Measurements from ENCODE around the gene NHLH2.

Gene NHLH2

GRCh38 chr1:115840605-115841460, at the start of gene NHLH2:
Gene NHLH2, minus strand, starts transcription at chr1:115841126. Its CDS starts 2,754 bp downstream, at chr1:115838372.
- no peak for DNase-seq (ENCODE audit: low spot score)

- DNase-seq (ENCODE audit: low spot score) = no peak
Measured at GRCh38 chr1:115890580-115890979, 49.7 kb upstream of the NHLH2 start.

- DNase-seq (ENCODE audit: low spot score) = no peak
Measured at GRCh38 chr1:115888976-115889375, 48.0 kb upstream of the NHLH2 start.

GRCh38 chr1:115882913-115883902, 42.3 kb upstream of the NHLH2 start:
- no peak for DNase-seq (ENCODE audit: low spot score)

- no peak for DNase-seq (ENCODE audit: low spot score)
Measured at GRCh38 chr1:115880981-115881672, 40.2 kb upstream of the NHLH2 start.

GRCh38 chr1:115879977-115880376, 39.1 kb upstream of the NHLH2 start:
- DNase-seq (ENCODE audit: low spot score) = no peak

GRCh38 chr1:115877511-115877910, 36.6 kb upstream of the NHLH2 start:
- peak; percentile 11 for DNase-seq (ENCODE audit: low spot score)

- no peak for DNase-seq (ENCODE audit: low spot score)
Measured at GRCh38 chr1:115874904-115875303, 34.0 kb upstream of the NHLH2 start.

GRCh38 chr1:115874497-115874896, 33.6 kb upstream of the NHLH2 start:
- DNase-seq (ENCODE audit: low spot score) = no peak

GRCh38 chr1:115873184-115873583, 32.3 kb upstream of the NHLH2 start:
- no peak for DNase-seq (ENCODE audit: low spot score)

GRCh38 chr1:115869064-115869463, 28.1 kb upstream of the NHLH2 start:
- DNase-seq (ENCODE audit: low spot score) = no peak

- no peak for DNase-seq (ENCODE audit: low spot score)
Measured at GRCh38 chr1:115867216-115867615, 26.3 kb upstream of the NHLH2 start.

- no peak for DNase-seq (ENCODE audit: low spot score)
Measured at GRCh38 chr1:115865704-115866380, 24.9 kb upstream of the NHLH2 start.

- no peak for DNase-seq (ENCODE audit: low spot score)
Measured at GRCh38 chr1:115862403-115862802, 21.5 kb upstream of the NHLH2 start.

GRCh38 chr1:115854005-115854404, 13.1 kb upstream of the NHLH2 start:
- no peak for DNase-seq (ENCODE audit: low spot score)

GRCh38 chr1:115850937-115851336, 10.0 kb upstream of the NHLH2 start:
- no peak for DNase-seq (ENCODE audit: low spot score)

- DNase-seq (ENCODE audit: low spot score) = no peak
Measured at GRCh38 chr1:115847787-115848186, 6.9 kb upstream of the NHLH2 start.

GRCh38 chr1:115842948-115843347, 2.0 kb upstream of the NHLH2 start:
- no peak for DNase-seq (ENCODE audit: low spot score)

- no peak for DNase-seq (ENCODE audit: low spot score)
Measured at GRCh38 chr1:115839679-115840237, 1.2 kb downstream of the NHLH2 start.

- no peak for DNase-seq (ENCODE audit: low spot score)
Measured at GRCh38 chr1:115839029-115839678, 1.8 kb downstream of the NHLH2 start.
